K562 (cell line): ENCODE results near the gene RBFOX1. TPM values are rescaled to one million over a fixed set of nuclear protein-coding genes. Genes with fewer than 3 reads are reported as not detected.

Experiments used
- ATAC-seq: fragments of 200-7000 bp; cut with Tn5 transposase; 3 replicates; pipeline ENCODE4 v1.9.1; 2020; ENCODE audit warnings: moderate library complexity
- BruUV-seq: library from RNA; stranded (reverse); fragments of 400-500 nt; replicated peaks from 2 replicates; lab custom pipeline; 2021; lab: Mats Ljungman, UMichigan
- CTCF ChIA-PET: fragments of 300-600 bp; formaldehyde crosslinking; extraction: SDS; loops from one replicate; lab custom pipeline; 2021; ENCODE audit warnings: low intra/inter-chr PET ratio; lab: Yijun Ruan, JAX
- POLR2A ChIA-PET: fragments of 300-600, 350-650 bp; sonication (Branson Sonifier 250); formaldehyde crosslinking; extraction: SDS; loops from one replicate; lab custom pipeline; 2021; ENCODE audit warnings: antibody characterized with exemption, inconsistent platforms; lab: Yijun Ruan, JAX
- DNase-seq, 4 experiments: peaks; one replicate each; pipeline versions ENCODE4 v3.0.0 to v3.0.0-alpha.2; 2011 to 2018; ENCODE audit warnings: low spot score in 3 of 4, mixed read lengths in 3 of 4; ENCODE audit errors: extremely low read depth in 1 of 4
- FAIRE-seq: peaks from 2 replicates; lab custom pipeline; 2011; peaks lifted over from hg19 to GRCh38; lab: Jason Lieb, UNC
- H2AFZ ChIP-seq: 2 replicates; pipeline ENCODE4 v1.6.0; 2011; ENCODE audit warnings: low read depth, low read length, control low read depth, inconsistent platforms
- H3K27ac ChIP-seq: fragments of 200-600 bp; 3 replicates; pipeline ENCODE4 v1.8.0; 2011; ENCODE audit warnings: low read depth, mild to moderate bottlenecking, control low read depth, inconsistent platforms, low read length, moderate library complexity, mixed read lengths; ENCODE audit errors: extremely low read depth
- H3K27me3 ChIP-seq, 2 experiments: fragments of 300-600 bp in 1 of 2; 2 replicates in 1 of 2; 3 replicates in 1 of 2; pipeline versions ENCODE4 v1.6.0 to v1.8.0; 2011; ENCODE audit warnings: inconsistent platforms in 2 of 2, low read length in 2 of 2, mild to moderate bottlenecking in 1 of 2, mixed read lengths in 1 of 2, moderate library complexity in 1 of 2; ENCODE audit not compliant: control insufficient read depth in 2 of 2, insufficient read depth in 2 of 2
- H3K36me3 ChIP-seq: fragments of 300-600 bp; 3 replicates; pipeline ENCODE4 v1.8.0; 2011; ENCODE audit warnings: mild to moderate bottlenecking, low read length, inconsistent platforms; ENCODE audit not compliant: control insufficient read depth, insufficient read depth
- H3K4me1 ChIP-seq, 2 experiments: fragments of 200-600 bp in 1 of 2; replicated peaks in 1 of 2; 2 replicates in 1 of 2; 3 replicates in 1 of 2; pipeline versions ENCODE4 v1.5.1 to v1.8.0; 2011; ENCODE audit warnings: inconsistent platforms in 2 of 2, low read length in 2 of 2, mild to moderate bottlenecking in 1 of 2, mixed read lengths in 1 of 2, moderate library complexity in 1 of 2; ENCODE audit not compliant: control insufficient read depth in 2 of 2, insufficient read depth in 2 of 2
- H3K4me2 ChIP-seq: 2 replicates; pipeline ENCODE4 v1.6.1; 2011; ENCODE audit warnings: low read length, control low read depth, inconsistent platforms, mixed read lengths; ENCODE audit not compliant: insufficient read depth
- H3K4me3 ChIP-seq: fragments of 200-600 bp; sonication (generic), shearing (Covaris generic); 2 replicates; pipeline ENCODE4 v1.5.1; 2016; ENCODE audit warnings: control low read depth, inconsistent platforms
- H3K79me2 ChIP-seq: fragments of 200-600 bp; 3 replicates; pipeline ENCODE4 v1.8.0; 2011; ENCODE audit warnings: low read length, inconsistent platforms; ENCODE audit not compliant: control insufficient read depth, insufficient read depth
- H3K9ac ChIP-seq, 2 experiments: 2 replicates each; pipeline versions ENCODE4 v1.6.0 to v1.6.1; 2011; ENCODE audit warnings: low read depth in 2 of 2, low read length in 2 of 2, control low read depth in 1 of 2, inconsistent platforms in 1 of 2, mild to moderate bottlenecking in 1 of 2, mixed read lengths in 1 of 2; ENCODE audit not compliant: insufficient read depth in 1 of 2
- H3K9me1 ChIP-seq: one replicate; pipeline ENCODE4 v1.6.0; 2011; ENCODE audit warnings: inconsistent platforms, mild to moderate bottlenecking, low read length, moderate library complexity; ENCODE audit not compliant: control insufficient read depth, insufficient read depth
- H3K9me3 ChIP-seq: replicated peaks from 2 replicates; pipeline ENCODE4 v1.5.1; 2011; ENCODE audit warnings: low read depth, low read length, inconsistent platforms; ENCODE audit not compliant: control insufficient read depth, insufficient read depth
- H4K20me1 ChIP-seq: replicated peaks from 2 replicates; pipeline ENCODE4 v1.6.1; 2011; ENCODE audit warnings: low read length, inconsistent platforms, mixed read lengths; ENCODE audit not compliant: control insufficient read depth, insufficient read depth
- KDM4B ChIP-seq, 2 experiments: fragments of 450-650 bp in 1 of 2; sonication (generic) in 1 of 2; IDR thresholded peaks; 2 replicates each; pipeline ENCODE4 v1.6.1; 2016 to 2017; ENCODE audit warnings: borderline replicate concordance in 2 of 2, antibody characterized with exemption in 1 of 2, low read depth in 1 of 2, mild to moderate bottlenecking in 1 of 2
- RBM14 ChIP-seq: fragments of 200-400 bp; formaldehyde crosslinking; IDR thresholded peaks from 2 replicates; pipeline ENCODE4 v1.6.1; 2018; ENCODE audit warnings: low read depth, mild to moderate bottlenecking, low read length, moderate library complexity, borderline replicate concordance; ENCODE audit not compliant: insufficient read depth
- SAFB2 ChIP-seq: fragments of 200-400 bp; formaldehyde crosslinking; IDR thresholded peaks from 2 replicates; pipeline ENCODE4 v1.6.1; 2018; ENCODE audit warnings: borderline replicate concordance, low read length, low read depth, moderate library complexity; ENCODE audit not compliant: severe bottlenecking
- WGBS: fragments of 100-300 bp; shearing (Covaris generic); methylation state at CpG from one replicate; pipeline ENCODE4 v1.1.6; 2016; ENCODE audit warnings: low coverage, mixed read lengths; ENCODE audit not compliant: insufficient coverage; ENCODE audit errors: missing lambda C conversion rate; 5-methylcytosine and 5-hydroxymethylcytosine counted together
- in situ Hi-C: fragments of 300-500 bp; cut with MboI; formaldehyde crosslinking; loops from 4 replicates; pipeline ENCODE4 v1.15.0; 2018; ENCODE audit warnings: inconsistent platforms, mixed read lengths
- intact Hi-C: fragments of 100-400 bp; cut with micrococcal nuclease; formaldehyde crosslinking; loops from 2 replicates; pipeline ENCODE4 v1.14.2; 2022
- polyA plus RNA-seq, 8 experiments: library from polyadenylated mRNA; depleted of rRNA in 4 of 8; stranded (reverse) in 5 of 8; unstranded in 3 of 8; fragments of >200 nt; fragmentation: Nextera tagmentation in 2 of 8; fragmentation: Illumina TruSeq in 1 of 8; extraction: Ambion mirVana in 2 of 8; extraction: Trizol in 1 of 8; gene quantifications; 2 replicates each; pipeline versions ENCODE4 v1.2.1 to v1.2.3, GENCODE V29; 2011 to 2014; ENCODE audit warnings: inconsistent platforms in 1 of 8, missing spikeins in 1 of 8
- total RNA-seq, 7 experiments: library from RNA; depleted of rRNA in 6 of 7; stranded (reverse); fragments of >200 nt in 6 of 7; fragmentation: Illumina TruSeq in 2 of 7; extraction: Trizol in 2 of 7; gene quantifications; 2 replicates each; pipeline versions ENCODE4 v1.2.1 to v1.2.3, GENCODE V29; 2011 to 2021; ENCODE audit warnings: low replicate concordance in 1 of 7
- TF ChIP-seq, protein P1 (sequence below): fragments of 450-650 bp; formaldehyde crosslinking; conservative IDR thresholded peaks from 2 replicates; pipeline ENCODE4 v1.4.0; 2022; ENCODE audit warnings: mild to moderate bottlenecking, missing genetic modification characterization

RBFOX1 gene
- total and polyA plus RNA-seq, 9 of the 15 experiments (the other 6 are each of a cell fraction or from before 2014, with no cell fraction given), result 0.03 TPM; not detected in 8

DNA sequence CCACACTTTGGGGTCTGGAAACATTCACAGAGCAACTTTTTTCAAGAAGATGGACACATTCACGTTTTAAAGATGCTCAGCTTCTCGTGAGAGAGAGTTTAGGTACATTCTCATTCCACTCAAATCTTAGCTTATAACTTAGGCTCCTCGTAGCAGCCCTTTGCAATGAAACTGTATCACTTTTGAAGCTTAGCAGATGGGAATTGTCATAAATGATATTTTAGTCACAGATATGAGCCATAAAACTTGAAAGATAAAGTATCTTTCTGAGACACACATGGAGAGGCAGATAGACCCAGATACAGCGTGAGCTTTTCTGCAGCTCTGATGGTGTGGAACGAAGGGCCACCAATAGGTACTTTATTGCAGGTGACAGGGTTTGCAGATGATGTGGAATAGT, 41.1 kb downstream of the RBFOX1 start (continued):
- TF ChIP-seq SAFB2 (no peak), RBM14 (no peak), KDM4B (IDR thresholded peaks at IDR 0.05; ENCODE audit: borderline replicate concordance in 2 of 2, low read depth in 1 of 2) (no peak)

DNA sequence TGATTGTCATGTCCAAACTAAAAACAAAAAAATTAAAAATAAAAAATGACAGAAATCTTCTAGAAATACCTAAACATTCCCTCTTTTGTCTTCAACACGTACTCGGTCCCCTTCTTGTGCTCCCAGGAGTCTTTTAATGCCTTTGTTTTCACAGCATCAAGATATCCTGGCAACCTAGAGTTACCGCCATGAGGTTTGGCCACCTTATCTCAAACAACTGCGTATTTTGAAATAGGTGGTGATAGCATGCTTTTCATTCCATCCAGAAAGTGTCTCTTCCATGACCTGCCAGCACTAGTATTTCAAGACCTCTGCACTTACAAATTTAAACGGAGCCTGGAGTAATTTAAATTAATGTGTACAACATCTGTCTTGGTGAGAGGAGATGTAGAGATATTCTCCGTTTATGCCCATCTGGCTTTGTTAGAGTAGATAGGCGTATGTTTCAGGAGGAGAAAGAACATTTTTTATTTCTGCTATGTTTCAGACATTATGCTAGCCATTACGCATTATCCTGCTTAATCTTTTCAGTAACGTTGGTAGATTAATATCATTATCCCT, 42.0 kb downstream of the RBFOX1 start:
- H3K9me1 ChIP-seq, result no peaks in the 10 kb centered on the region
- TF ChIP-seq, protein P1, sequence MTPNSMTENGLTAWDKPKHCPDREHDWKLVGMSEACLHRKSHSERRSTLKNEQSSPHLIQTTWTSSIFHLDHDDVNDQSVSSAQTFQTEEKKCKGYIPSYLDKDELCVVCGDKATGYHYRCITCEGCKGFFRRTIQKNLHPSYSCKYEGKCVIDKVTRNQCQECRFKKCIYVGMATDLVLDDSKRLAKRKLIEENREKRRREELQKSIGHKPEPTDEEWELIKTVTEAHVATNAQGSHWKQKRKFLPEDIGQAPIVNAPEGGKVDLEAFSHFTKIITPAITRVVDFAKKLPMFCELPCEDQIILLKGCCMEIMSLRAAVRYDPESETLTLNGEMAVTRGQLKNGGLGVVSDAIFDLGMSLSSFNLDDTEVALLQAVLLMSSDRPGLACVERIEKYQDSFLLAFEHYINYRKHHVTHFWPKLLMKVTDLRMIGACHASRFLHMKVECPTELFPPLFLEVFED, result no peak
- WGBS, result under 1% methylated on average over 9 of the region's 9 CpGs
- no peak overlapping the region for H3K27ac ChIP-seq
- ATAC-seq (no peak), FAIRE-seq (no peak), DNase-seq (no peak)
- H3K27me3 ChIP-seq, result no peaks in the 10 kb centered on the region
- no peak overlapping the region for H3K9ac ChIP-seq
- ChIA-PET CTCF (no interaction called here), POLR2A (no interaction called here)
- H3K36me3 ChIP-seq, result no peaks in the 10 kb centered on the region
- no peak overlapping the region for H2AFZ ChIP-seq
- no peaks in the 10 kb centered on the region; the same call in 1 of the 2 replicates for H4K20me1 ChIP-seq
- in situ Hi-C loops, result no loop called here
- no peaks in the 10 kb centered on the region for H3K79me2 ChIP-seq
- H3K4me1 ChIP-seq, result no peaks in the 10 kb centered on the region
- no peaks in the 10 kb centered on the region for H3K9me3 ChIP-seq
- no peak overlapping the region for H3K4me3 ChIP-seq
- BruUV-seq, result no TSS peak
- no peak overlapping the region for H3K4me2 ChIP-seq
- intact Hi-C loops, result no loop called here
